Neural progenitor cell (in vitro differentiated cells): Measurements from ENCODE around the gene KRTAP4-4.
"Not testable (repeated sequence)": the region's sequence is repeated elsewhere in the genome, so short reads cannot be mapped to it uniquely, and the experiment has no call there.

Experiments
- EZH2 ChIP-seq: fragments of 200-600 bp; sonication (generic); IDR thresholded peaks from 2 replicates; pipeline ENCODE4 v1.6.1; 2017; ENCODE audit warnings: antibody characterized with exemption, mild to moderate bottlenecking, moderate library complexity
- TF ChIP-seq, protein P1 (sequence below): fragments of 200-600 bp; sonication (generic); IDR thresholded peaks from 2 replicates; pipeline ENCODE4 v1.5.1; 2017; ENCODE audit warnings: antibody characterized with exemption, mild to moderate bottlenecking

GRCh38 chr17:41117846-41118386 is 42.6 kb downstream of the KRTAP4-4 start, which contains the start of gene KRTAP4-11:
- TF ChIP-seq, protein P1, sequence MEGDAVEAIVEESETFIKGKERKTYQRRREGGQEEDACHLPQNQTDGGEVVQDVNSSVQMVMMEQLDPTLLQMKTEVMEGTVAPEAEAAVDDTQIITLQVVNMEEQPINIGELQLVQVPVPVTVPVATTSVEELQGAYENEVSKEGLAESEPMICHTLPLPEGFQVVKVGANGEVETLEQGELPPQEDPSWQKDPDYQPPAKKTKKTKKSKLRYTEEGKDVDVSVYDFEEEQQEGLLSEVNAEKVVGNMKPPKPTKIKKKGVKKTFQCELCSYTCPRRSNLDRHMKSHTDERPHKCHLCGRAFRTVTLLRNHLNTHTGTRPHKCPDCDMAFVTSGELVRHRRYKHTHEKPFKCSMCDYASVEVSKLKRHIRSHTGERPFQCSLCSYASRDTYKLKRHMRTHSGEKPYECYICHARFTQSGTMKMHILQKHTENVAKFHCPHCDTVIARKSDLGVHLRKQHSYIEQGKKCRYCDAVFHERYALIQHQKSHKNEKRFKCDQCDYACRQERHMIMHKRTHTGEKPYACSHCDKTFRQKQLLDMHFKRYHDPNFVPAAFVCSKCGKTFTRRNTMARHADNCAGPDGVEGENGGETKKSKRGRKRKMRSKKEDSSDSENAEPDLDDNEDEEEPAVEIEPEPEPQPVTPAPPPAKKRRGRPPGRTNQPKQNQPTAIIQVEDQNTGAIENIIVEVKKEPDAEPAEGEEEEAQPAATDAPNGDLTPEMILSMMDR = not testable (repeated sequence)
- TF ChIP-seq EZH2 = not testable (repeated sequence)
